Common myeloid progenitor, CD34-positive (primary cell): ENCODE measurements around the gene PLET1.
"Not testable (repeated sequence)": the region's sequence is repeated elsewhere in the genome, so short reads cannot be mapped to it uniquely, and the experiment has no call there.

Experiments used
- CTCF ChIA-PET: fragments of 350-600 bp; sonication (Branson Sonifier 250); formaldehyde crosslinking; loops from one replicate; lab custom pipeline; 2021; ENCODE audit warnings: antibody characterized with exemption; lab: Charles Lee
- POLR2A ChIA-PET: fragments of 350-600 bp; sonication (Branson Sonifier 250); formaldehyde crosslinking; loops from one replicate; lab custom pipeline; 2021; ENCODE audit warnings: antibody characterized with exemption; lab: Charles Lee
- DNase-seq, 3 donors: peaks; one replicate each; pipeline versions ENCODE4 v3.0.0 to v3.0.0-alpha.2; 2013
- H3K27ac ChIP-seq, 2 experiments: 1 replicate in 1 of 2; 2 replicates in 1 of 2; pipeline ENCODE4 v1.7.0; 2013; ENCODE audit warnings: inconsistent platforms in 2 of 2, low read length in 2 of 2, mild to moderate bottlenecking in 2 of 2, low read depth in 1 of 2, moderate library complexity in 1 of 2; ENCODE audit not compliant: severe bottlenecking in 2 of 2, insufficient read depth in 1 of 2, poor library complexity in 1 of 2
- H3K27me3 ChIP-seq, 5 experiments: replicated peaks in 2 of 5; 1 replicate in 3 of 5; 2 replicates in 2 of 5; pipeline versions ENCODE4 v1.6.1 to v1.7.0; 2013; ENCODE audit warnings: low read length in 4 of 5, mild to moderate bottlenecking in 2 of 5, moderate library complexity in 2 of 5, inconsistent platforms in 1 of 5; ENCODE audit not compliant: insufficient read depth in 5 of 5, control insufficient read depth in 4 of 5
- H3K36me3 ChIP-seq, 4 experiments: 1 replicate in 2 of 4; 2 replicates in 2 of 4; pipeline versions ENCODE4 v1.6.1 to v1.7.0; 2013; ENCODE audit warnings: low read length in 3 of 4, control low read depth in 1 of 4, mild to moderate bottlenecking in 1 of 4; ENCODE audit not compliant: control insufficient read depth in 4 of 4, insufficient read depth in 4 of 4
- H3K4me1 ChIP-seq, 4 experiments: 1 replicate in 3 of 4; 2 replicates in 1 of 4; pipeline versions ENCODE4 v1.6.1 to v1.7.1; 2013; ENCODE audit warnings: low read length in 3 of 4, mild to moderate bottlenecking in 3 of 4, control low read depth in 1 of 4, inconsistent platforms in 1 of 4, moderate library complexity in 1 of 4; ENCODE audit not compliant: control insufficient read depth in 4 of 4, insufficient read depth in 4 of 4; ENCODE audit errors: control extremely low read depth in 1 of 4
- H3K4me3 ChIP-seq, 7 experiments: 1 replicate in 4 of 7; 2 replicates in 3 of 7; pipeline versions ENCODE4 v1.5.1 to v1.7.0; 2013; ENCODE audit warnings: mild to moderate bottlenecking in 7 of 7, low read length in 6 of 7, moderate library complexity in 6 of 7, inconsistent platforms in 2 of 7, low read depth in 2 of 7, control low read depth in 1 of 7; ENCODE audit not compliant: insufficient read depth in 4 of 7, control insufficient read depth in 1 of 7; ENCODE audit errors: extremely low read depth in 1 of 7
- H3K9me3 ChIP-seq, 5 experiments: 1 replicate in 4 of 5; 2 replicates in 1 of 5; pipeline versions ENCODE4 v1.6.1 to v1.7.1; 2013; ENCODE audit warnings: low read length in 4 of 5, mild to moderate bottlenecking in 2 of 5, inconsistent platforms in 1 of 5, low read depth in 1 of 5, moderate library complexity in 1 of 5; ENCODE audit not compliant: control insufficient read depth in 4 of 5, insufficient read depth in 2 of 5; ENCODE audit errors: control extremely low read depth in 1 of 5
- WGBS: methylation state at CpG from one replicate; pipeline ENCODE4 v1.1.5; 2013; ENCODE audit not compliant: insufficient coverage; 5-methylcytosine and 5-hydroxymethylcytosine counted together

Gene PLET1

GRCh38 chr11:112211536-112211935 is 49.1 kb downstream of the PLET1 start:
- POLR2A ChIA-PET: no interaction called here
- Histone ChIP-seq H3K4me3 (peak overlapping the region in 1 of 7 experiments; percentile 30), H3K9me3 (no peaks in the 10 kb centered on the region), H3K36me3 (no peaks in the 10 kb centered on the region), H3K27me3 (peaks cover 0 to 2% (median 0%) of the 10 kb centered on the region in 5 experiments), H3K27ac (no peak overlapping the region), H3K4me1 (peaks cover 3 to 19% (median 5%) of the 10 kb centered on the region in 4 experiments)
- CTCF ChIA-PET: interaction anchor here (1.2 to 1.5 kb wide), 2 partner anchors 10 to 12 kb away, joined by 3 to 4 read pairs; no protein-coding TSS in a partner anchor
- DNase-seq: peak in 1 of 3 donors; percentile 81
- no CpG with 5 or more reads among the region's 2 CpGs for WGBS

DNA sequence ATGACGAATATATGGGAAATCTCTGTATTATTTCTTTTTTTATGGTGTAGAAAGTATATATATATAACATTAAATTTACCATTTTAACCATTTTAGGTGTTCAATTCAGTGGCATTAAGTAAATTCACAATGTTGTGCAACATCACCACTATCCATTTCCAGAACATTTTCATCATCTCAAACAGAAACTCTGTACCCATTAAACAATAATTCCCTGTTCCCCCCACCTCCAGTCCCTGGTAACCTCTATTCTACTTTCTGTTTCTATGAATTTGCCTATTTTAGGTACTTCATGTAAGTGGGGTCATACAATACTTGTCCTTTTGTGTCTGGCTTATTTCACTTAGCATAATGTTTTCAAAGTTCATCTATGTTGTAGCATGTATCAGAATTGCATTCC is 49.8 kb downstream of the PLET1 start:
- H3K4me1 ChIP-seq: peaks cover 3 to 19% (median 5%) of the 10 kb centered on the region in 4 experiments
- no peaks in the 10 kb centered on the region for H3K9me3 ChIP-seq
- ChIA-PET CTCF (no interaction called here), POLR2A (no interaction called here)
- no CpG with 5 or more reads among the region's 1 CpG for WGBS
- no peak overlapping the region for H3K4me3 ChIP-seq
- H3K27ac ChIP-seq: no peak overlapping the region
- no peak for DNase-seq
- peaks cover 0 to 2% (median 0%) of the 10 kb centered on the region in 5 experiments for H3K27me3 ChIP-seq
- no peaks in the 10 kb centered on the region for H3K36me3 ChIP-seq

DNA sequence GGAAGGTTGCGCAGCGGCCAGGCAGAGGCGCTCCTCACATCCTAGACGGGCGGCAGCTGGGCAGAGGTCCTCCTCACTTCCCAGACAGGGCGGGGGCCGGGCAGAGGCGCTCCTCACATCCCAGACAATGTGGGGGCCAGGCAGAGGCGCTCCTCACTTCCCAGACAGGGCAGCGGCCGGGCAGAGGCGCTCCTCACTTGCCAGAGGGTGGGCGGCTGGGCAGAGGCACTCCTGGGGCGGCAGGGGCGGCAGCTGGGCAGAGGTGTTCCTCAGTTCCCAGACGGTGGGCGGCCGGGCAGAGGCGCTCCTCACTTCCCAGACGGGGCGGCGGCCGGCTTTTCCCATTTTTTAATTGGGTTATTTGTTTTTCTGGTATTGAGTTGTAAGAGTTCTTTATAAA is 54.6 kb downstream of the PLET1 start:
- no peak overlapping the region for H3K27ac ChIP-seq
- no peak for DNase-seq
- no peaks in the 10 kb centered on the region for H3K36me3 ChIP-seq
- no peaks in the 10 kb centered on the region for H3K9me3 ChIP-seq
- H3K4me3 ChIP-seq: no peak overlapping the region
- peaks cover 0 to 2% (median 0%) of the 10 kb centered on the region in 5 experiments for H3K27me3 ChIP-seq
- ChIA-PET POLR2A (no interaction called here), CTCF (interaction anchor here (1.3 kb wide), 1 partner anchor 74 kb away, joined by 5 read pairs; no protein-coding TSS in a partner anchor)
- 91% methylated on average over 19 of the region's 23 CpGs for WGBS
- peaks cover 0 to 3% (median 0%) of the 10 kb centered on the region in 4 experiments for H3K4me1 ChIP-seq

DNA sequence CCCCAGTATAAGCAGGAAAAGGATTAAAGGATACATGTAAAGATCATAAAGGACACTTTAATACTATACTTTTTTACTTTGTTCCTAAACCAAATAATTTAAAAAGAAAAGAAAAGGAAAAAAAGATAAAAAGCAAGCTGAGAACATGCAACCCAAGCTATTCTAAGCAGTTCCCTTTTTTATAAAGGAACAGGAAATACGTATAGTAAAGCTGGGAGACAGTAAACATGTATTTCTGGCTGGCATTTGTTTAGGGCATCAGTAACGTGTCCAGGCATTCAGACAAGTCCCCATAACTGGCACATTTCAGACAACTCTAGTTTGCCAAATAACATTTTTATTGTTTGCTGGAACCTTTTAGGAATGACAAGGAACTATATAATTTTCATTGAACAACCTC is 60.4 kb downstream of the PLET1 start:
- CTCF ChIA-PET: interaction anchor here (1.2 to 2.0 kb wide), 6 partner anchors 11 to 82 kb away, joined by 4 to 7 read pairs (median 4); no protein-coding TSS in a partner anchor

GRCh38 chr11:112199101-112199500 is 61.6 kb downstream of the PLET1 start:
- H3K4me1 ChIP-seq: peaks cover 0 to 16% (median 11%) of the 10 kb centered on the region in 4 experiments
- H3K36me3 ChIP-seq, H3K9me3 ChIP-seq, H3K4me3 ChIP-seq, H3K27me3 ChIP-seq, H3K27ac ChIP-seq, POLR2A ChIA-PET, DNase-seq: not testable (repeated sequence)
- WGBS: no CpG with 5 or more reads among the region's 4 CpGs
- CTCF ChIA-PET: interaction anchor here (1.4 to 1.9 kb wide), 4 partner anchors 9 to 20 kb away, joined by 4 to 7 read pairs (median 5); no protein-coding TSS in a partner anchor

More for the DNA sequence above, 60.4 kb downstream of the PLET1 start:
- no CpG with 5 or more reads among the region's 2 CpGs for WGBS
- Histone ChIP-seq H3K4me1 (peaks cover 0 to 16% (median 11%) of the 10 kb centered on the region in 4 experiments), H3K4me3 (peak overlapping the region in 3 of 7 experiments; percentile 13 to 24 (median 16)), H3K27me3 (no peaks in the 10 kb centered on the region), H3K27ac (peak overlapping the region in 1 of 2 experiments; percentile 51), H3K36me3 (no peaks in the 10 kb centered on the region), H3K9me3 (no peaks in the 10 kb centered on the region)
- DNase-seq: peak in 2 of 3 donors; percentile 36 to 39
- POLR2A ChIA-PET: no interaction called here
